GM23248 (cell line): Measurements from ENCODE around the gene ARPC3. TPM values are rescaled to one million over a fixed set of nuclear protein-coding genes. Genes with fewer than 3 reads are reported as not detected.
"Not testable (repeated sequence)": the region's sequence is repeated elsewhere in the genome, so short reads cannot be mapped to it uniquely, and the experiment has no call there.

ENCODE experiments used
- DNase-seq: peaks from one replicate; pipeline ENCODE4 v3.0.0-alpha.2; 2015
- H2AFZ ChIP-seq: fragments of 200-600 bp; sonication (generic); 2 replicates; pipeline ENCODE4 v1.6.1; 2016; ENCODE audit warnings: antibody characterized with exemption
- H3F3A ChIP-seq: fragments of 200-600 bp; sonication (generic); 2 replicates; pipeline ENCODE4 v1.6.1; 2016; ENCODE audit warnings: mild to moderate bottlenecking, antibody characterized with exemption, mixed run types; ENCODE audit not compliant: insufficient read depth
- H3K27ac ChIP-seq: fragments of 200-600 bp; sonication (generic); 2 replicates; pipeline ENCODE4 v1.5.1; 2016; ENCODE audit warnings: mild to moderate bottlenecking
- H3K27me3 ChIP-seq: fragments of 200-600 bp; sonication (generic); replicated peaks from 2 replicates; pipeline ENCODE4 v1.6.1; 2016; ENCODE audit warnings: mild to moderate bottlenecking; ENCODE audit not compliant: insufficient read depth
- H3K36me3 ChIP-seq: fragments of 200-600 bp; sonication (generic); 2 replicates; pipeline ENCODE4 v1.6.1; 2016; ENCODE audit warnings: low read depth, mild to moderate bottlenecking
- H3K4me1 ChIP-seq: fragments of 200-600 bp; sonication (generic); 2 replicates; pipeline ENCODE4 v1.6.1; 2016; ENCODE audit warnings: mild to moderate bottlenecking; ENCODE audit not compliant: insufficient read depth
- H3K4me2 ChIP-seq: fragments of 200-600 bp; sonication (generic); one replicate; pipeline ENCODE4 v1.6.1; 2016; ENCODE audit warnings: mild to moderate bottlenecking; ENCODE audit not compliant: unreplicated experiment
- H3K4me3 ChIP-seq: fragments of 200-600 bp; sonication (generic); 2 replicates; pipeline ENCODE4 v1.5.1; 2016; ENCODE audit warnings: mild to moderate bottlenecking
- H3K79me2 ChIP-seq: fragments of 200-600 bp; sonication (generic); 2 replicates; pipeline ENCODE4 v1.6.1; 2016; ENCODE audit warnings: mild to moderate bottlenecking; ENCODE audit not compliant: insufficient read depth
- H3K9ac ChIP-seq: fragments of 200-600 bp; sonication (generic); 2 replicates; pipeline ENCODE4 v1.6.1; 2016; ENCODE audit warnings: mild to moderate bottlenecking
- H3K9me2 ChIP-seq: fragments of 200-600 bp; sonication (generic); 2 replicates; pipeline ENCODE4 v1.6.1; 2016; ENCODE audit warnings: mixed run types, mild to moderate bottlenecking, moderate library complexity; ENCODE audit not compliant: insufficient read depth
- H3K9me3 ChIP-seq: fragments of 200-600 bp; sonication (generic); one replicate; pipeline ENCODE4 v1.6.1; 2017; ENCODE audit warnings: low read depth
- H4K20me1 ChIP-seq: fragments of 200-600 bp; sonication (generic); 2 replicates; pipeline ENCODE4 v1.6.0; 2016; ENCODE audit not compliant: insufficient read depth
- EZH2 ChIP-seq: fragments of 200-600 bp; sonication (generic); IDR thresholded peaks from 2 replicates; pipeline ENCODE4 v1.6.1; 2018; ENCODE audit warnings: antibody characterized with exemption, mild to moderate bottlenecking; ENCODE audit not compliant: insufficient read depth, poor library complexity, severe bottlenecking
- EZH2phosphoT487 ChIP-seq: fragments of 200-600 bp; sonication (generic); IDR thresholded peaks from 2 replicates; pipeline ENCODE4 v1.6.1; 2018; ENCODE audit warnings: antibody characterized with exemption, moderate library complexity, mild to moderate bottlenecking, low read depth; ENCODE audit not compliant: insufficient read depth
- WGBS, 2 experiments: methylation state at CpG; one replicate each; pipeline ENCODE4 v1.1.6; 2015 to 2017; ENCODE audit warnings: low lambda C conversion rate in 2 of 2, low coverage in 1 of 2; ENCODE audit errors: missing lambda C conversion rate in 2 of 2; 5-methylcytosine and 5-hydroxymethylcytosine counted together
- in situ Hi-C: fragments of 300-500 bp; cut with MboI; formaldehyde crosslinking; loops from 2 replicates; pipeline ENCODE4 v1.15.0; 2020
- polyA plus RNA-seq: library from polyadenylated mRNA; unstranded; fragments of >200 nt; fragmentation: Nextera tagmentation; extraction: Ambion mirVana; gene quantifications from 2 replicates; pipeline ENCODE4 v1.2.1, GENCODE V29; 2016
- total RNA-seq: library from RNA; depleted of rRNA; stranded (reverse); fragments of >200 nt; shearing (Covaris generic); gene quantifications from 2 replicates; pipeline ENCODE4 v1.2.3, GENCODE V29; 2014

The ARPC3 gene
- total and polyA plus RNA-seq, 2 experiments from 2014 or later, result 503 to 686 TPM

- WGBS, 2 experiments, result 0 to 1% methylated on average over 53 to 65 of the region's 78 CpGs
- in situ Hi-C loops, result no loop called here
- no peaks in the 10 kb centered on the region for H4K20me1 ChIP-seq
These were observed 18.3 kb upstream of the ARPC3 start, which contains the start of the genes FAM216A and GPN3 for GRCh38 chr12:110468214-110469048. Gene FAM216A (plus strand): TSS chr12:110468845. CDS start chr12:110468876, 31 bp downstream. Gene GPN3 (minus strand): TSS chr12:110468257. CDS start chr12:110468203, 54 bp downstream.

GRCh38 chr12:110467847-110468213 is 17.7 kb upstream of the ARPC3 start:
- Histone ChIP-seq H3K9me2 (no peaks in the 10 kb centered on the region), H3K79me2 (peaks cover 60% of the 10 kb centered on the region), H2AFZ (peak overlapping the region; percentile 90), H3F3A (no peaks in the 10 kb centered on the region), H3K9ac (peak overlapping the region; percentile 90), H3K36me3 (0 out of 2 replicates have a peak, but pooled peaks cover 3% of the 10 kb centered on the region), H4K20me1 (no peaks in the 10 kb centered on the region), H3K4me2 (peak overlapping the region; percentile 98), H3K4me1 (peaks cover 10% of the 10 kb centered on the region; the same call in 1 of the 2 replicates), H3K4me3 (peak overlapping the region; percentile 88), H3K9me3 (no peaks in the 10 kb centered on the region), H3K27me3 (no peaks in the 10 kb centered on the region), H3K27ac (peak overlapping the region; percentile 50)
- WGBS, 2 experiments, result 1 to 3% methylated on average over 10 to 15 of the region's 15 CpGs
- in situ Hi-C loops, result no loop called here
- DNase-seq, result no peak
- TF ChIP-seq EZH2, result no peak

More at GRCh38 chr12:110468214-110469048, 18.3 kb upstream of the ARPC3 start, which contains the start of the genes FAM216A and GPN3:
- Histone ChIP-seq H3K9ac (peak within 1 kb of the TSS; percentile 90), H3K4me3 (peak within 1 kb of the TSS; percentile 88), H3K9me2 (no peaks in the 10 kb centered on the region), H3F3A (no peaks in the 10 kb centered on the region), H3K27ac (peak within 1 kb of the TSS; percentile 83), H2AFZ (peak within 1 kb of the TSS; percentile 90), H3K36me3 (0 out of 2 replicates have a peak, but pooled peaks cover 3% of the 10 kb centered on the region), H3K79me2 (peaks cover 60% of the 10 kb centered on the region), H3K4me2 (peak within 1 kb of the TSS; percentile 98), H3K4me1 (peaks cover 10% of the 10 kb centered on the region; the same call in 1 of the 2 replicates), H3K27me3 (no peaks in the 10 kb centered on the region), H3K9me3 (no peaks in the 10 kb centered on the region)
- DNase-seq, result peak; percentile 99
- TF ChIP-seq EZH2phosphoT487 (no peak), EZH2 (no peak)

- no peaks in the 10 kb centered on the region for H3K27me3 ChIP-seq
- 59 to 69% methylated on average over 2 to 5 of the region's 5 CpGs for WGBS, 2 experiments
These were observed 16.7 kb upstream of the ARPC3 start for GRCh38 chr12:110466791-110467190.

GRCh38 chr12:110465765-110466164 is 15.6 kb upstream of the ARPC3 start:
- H4K20me1 ChIP-seq, H3K4me1 ChIP-seq, H3K36me3 ChIP-seq, H3K9me2 ChIP-seq, H3F3A ChIP-seq, DNase-seq, in situ Hi-C loops, H3K9me3 ChIP-seq, H2AFZ ChIP-seq, H3K4me3 ChIP-seq, H3K27me3 ChIP-seq, H3K4me2 ChIP-seq, H3K27ac ChIP-seq: not testable (repeated sequence)
- H3K79me2 ChIP-seq, result peaks cover 42% of the 10 kb centered on the region
- 0 out of 2 replicates have a peak overlapping the region, but pooled peaks have one; percentile 2 for H3K9ac ChIP-seq
- 93 to 94% methylated on average over 11 of the region's 11 CpGs for WGBS, 2 experiments

More at GRCh38 chr12:110466791-110467190, 16.7 kb upstream of the ARPC3 start:
- Histone ChIP-seq H3K9me2 (no peaks in the 10 kb centered on the region), H3K9ac (peak overlapping the region; percentile 90), H3K79me2 (peaks cover 52% of the 10 kb centered on the region), H3K4me3 (peak overlapping the region; percentile 88), H3K4me1 (peaks cover 10% of the 10 kb centered on the region; the same call in 1 of the 2 replicates), H4K20me1 (no peaks in the 10 kb centered on the region), H3K36me3 (0 out of 2 replicates have a peak, but pooled peaks cover 3% of the 10 kb centered on the region), H3F3A (no peaks in the 10 kb centered on the region), H3K4me2 (peak overlapping the region; percentile 98), H3K9me3 (no peaks in the 10 kb centered on the region), H3K27ac (no peak overlapping the region), H2AFZ (0 out of 2 replicates have a peak overlapping the region, but pooled peaks have one; percentile 90)
- in situ Hi-C loops, result no loop called here
- TF ChIP-seq EZH2 (no peak), EZH2phosphoT487 (no peak)
- no peak for DNase-seq
